HL-60 (cell line): ENCODE measurements around the gene NFASC.
A peak's percentile ranks its signal among the peaks of the same experiment; 100 is the strongest.

Source experiments
- DNase-seq, 2 experiments: peaks; one replicate each; pipeline ENCODE4 v3.0.0-alpha.2; 2010 to 2020; ENCODE audit warnings: low read depth in 1 of 2, low spot score in 1 of 2
- H3K27ac ChIP-seq: fragments of 250-450 bp; sonication (Bioruptor Pico); replicated peaks from 2 replicates; pipeline ENCODE4 v1.5.1; 2020; ENCODE audit warnings: mild to moderate bottlenecking, moderate library complexity
- H3K27me3 ChIP-seq: fragments of 250-450 bp; sonication (Bioruptor Pico); 2 replicates; pipeline ENCODE4 v1.5.1; 2021; ENCODE audit warnings: mild to moderate bottlenecking, moderate library complexity; ENCODE audit not compliant: insufficient read depth, poor library complexity, severe bottlenecking
- H3K4me3 ChIP-seq: replicated peaks from 2 replicates; pipeline ENCODE4 v1.5.1; 2011; ENCODE audit warnings: mild to moderate bottlenecking, control low read depth, low read length; ENCODE audit not compliant: insufficient read depth
- GABPA ChIP-seq: IDR thresholded peaks from 2 replicates; pipeline ENCODE4 v1.6.1; 2012; ENCODE audit warnings: low read depth
- POLR2AphosphoS5 ChIP-seq: IDR thresholded peaks from 2 replicates; pipeline ENCODE4 v1.6.1; 2012; ENCODE audit warnings: low read depth
- SPI1 ChIP-seq: IDR thresholded peaks from 2 replicates; pipeline ENCODE4 v1.6.1; 2012; ENCODE audit warnings: low read depth, mild to moderate bottlenecking, borderline replicate concordance
- TF ChIP-seq, protein P1 (sequence below): IDR thresholded peaks from 2 replicates; pipeline ENCODE4 v1.6.1; 2012; ENCODE audit warnings: low read depth; ENCODE audit not compliant: insufficient replicate concordance
- TF ChIP-seq, protein P2 (sequence below): IDR thresholded peaks from one replicate; pipeline ENCODE4 v1.5.1; 2011; ENCODE audit warnings: low read length, control low read depth, inconsistent platforms; ENCODE audit not compliant: insufficient read depth

The NFASC gene

DNA sequence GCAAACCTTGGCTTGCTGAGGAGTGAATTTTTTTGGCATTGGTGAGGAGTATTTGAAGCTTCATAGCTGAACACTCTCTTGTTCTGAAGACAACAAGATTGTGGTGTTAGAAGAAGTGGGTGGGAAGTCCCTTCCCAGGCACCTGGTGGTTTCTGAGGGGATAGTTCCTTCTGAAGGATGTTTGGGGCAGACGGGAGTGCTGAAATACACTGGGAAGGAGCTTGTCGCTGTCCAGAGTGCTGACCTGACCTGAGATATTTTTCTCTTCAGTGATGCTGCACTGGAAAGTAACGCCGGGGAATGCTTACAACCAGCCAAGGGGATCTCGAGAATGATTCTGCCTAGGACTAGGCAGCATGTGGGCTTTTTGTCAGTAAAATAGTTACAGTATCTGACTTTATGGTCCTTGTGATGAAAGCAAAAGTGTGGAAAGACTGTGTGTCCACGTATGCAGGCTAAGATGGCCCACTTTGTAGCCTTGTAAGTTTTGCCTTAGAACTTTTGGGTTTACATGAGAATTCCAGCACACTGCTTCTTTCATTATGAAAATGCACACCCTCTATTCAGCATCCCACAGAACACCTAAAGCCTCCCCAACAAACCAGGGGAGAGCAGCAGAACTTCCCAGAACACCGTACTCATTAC, 33.1 kb upstream of the NFASC start:
- Histone ChIP-seq H3K27ac (no peak overlapping the region), H3K27me3 (no peaks in the 10 kb centered on the region), H3K4me3 (no peak overlapping the region)
- TF ChIP-seq, protein P1, sequence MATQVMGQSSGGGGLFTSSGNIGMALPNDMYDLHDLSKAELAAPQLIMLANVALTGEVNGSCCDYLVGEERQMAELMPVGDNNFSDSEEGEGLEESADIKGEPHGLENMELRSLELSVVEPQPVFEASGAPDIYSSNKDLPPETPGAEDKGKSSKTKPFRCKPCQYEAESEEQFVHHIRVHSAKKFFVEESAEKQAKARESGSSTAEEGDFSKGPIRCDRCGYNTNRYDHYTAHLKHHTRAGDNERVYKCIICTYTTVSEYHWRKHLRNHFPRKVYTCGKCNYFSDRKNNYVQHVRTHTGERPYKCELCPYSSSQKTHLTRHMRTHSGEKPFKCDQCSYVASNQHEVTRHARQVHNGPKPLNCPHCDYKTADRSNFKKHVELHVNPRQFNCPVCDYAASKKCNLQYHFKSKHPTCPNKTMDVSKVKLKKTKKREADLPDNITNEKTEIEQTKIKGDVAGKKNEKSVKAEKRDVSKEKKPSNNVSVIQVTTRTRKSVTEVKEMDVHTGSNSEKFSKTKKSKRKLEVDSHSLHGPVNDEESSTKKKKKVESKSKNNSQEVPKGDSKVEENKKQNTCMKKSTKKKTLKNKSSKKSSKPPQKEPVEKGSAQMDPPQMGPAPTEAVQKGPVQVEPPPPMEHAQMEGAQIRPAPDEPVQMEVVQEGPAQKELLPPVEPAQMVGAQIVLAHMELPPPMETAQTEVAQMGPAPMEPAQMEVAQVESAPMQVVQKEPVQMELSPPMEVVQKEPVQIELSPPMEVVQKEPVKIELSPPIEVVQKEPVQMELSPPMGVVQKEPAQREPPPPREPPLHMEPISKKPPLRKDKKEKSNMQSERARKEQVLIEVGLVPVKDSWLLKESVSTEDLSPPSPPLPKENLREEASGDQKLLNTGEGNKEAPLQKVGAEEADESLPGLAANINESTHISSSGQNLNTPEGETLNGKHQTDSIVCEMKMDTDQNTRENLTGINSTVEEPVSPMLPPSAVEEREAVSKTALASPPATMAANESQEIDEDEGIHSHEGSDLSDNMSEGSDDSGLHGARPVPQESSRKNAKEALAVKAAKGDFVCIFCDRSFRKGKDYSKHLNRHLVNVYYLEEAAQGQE: peak; percentile 99
- TF ChIP-seq, protein P2, sequence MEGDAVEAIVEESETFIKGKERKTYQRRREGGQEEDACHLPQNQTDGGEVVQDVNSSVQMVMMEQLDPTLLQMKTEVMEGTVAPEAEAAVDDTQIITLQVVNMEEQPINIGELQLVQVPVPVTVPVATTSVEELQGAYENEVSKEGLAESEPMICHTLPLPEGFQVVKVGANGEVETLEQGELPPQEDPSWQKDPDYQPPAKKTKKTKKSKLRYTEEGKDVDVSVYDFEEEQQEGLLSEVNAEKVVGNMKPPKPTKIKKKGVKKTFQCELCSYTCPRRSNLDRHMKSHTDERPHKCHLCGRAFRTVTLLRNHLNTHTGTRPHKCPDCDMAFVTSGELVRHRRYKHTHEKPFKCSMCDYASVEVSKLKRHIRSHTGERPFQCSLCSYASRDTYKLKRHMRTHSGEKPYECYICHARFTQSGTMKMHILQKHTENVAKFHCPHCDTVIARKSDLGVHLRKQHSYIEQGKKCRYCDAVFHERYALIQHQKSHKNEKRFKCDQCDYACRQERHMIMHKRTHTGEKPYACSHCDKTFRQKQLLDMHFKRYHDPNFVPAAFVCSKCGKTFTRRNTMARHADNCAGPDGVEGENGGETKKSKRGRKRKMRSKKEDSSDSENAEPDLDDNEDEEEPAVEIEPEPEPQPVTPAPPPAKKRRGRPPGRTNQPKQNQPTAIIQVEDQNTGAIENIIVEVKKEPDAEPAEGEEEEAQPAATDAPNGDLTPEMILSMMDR: no peak
- DNase-seq: peak; percentile 1 to 6

DNA sequence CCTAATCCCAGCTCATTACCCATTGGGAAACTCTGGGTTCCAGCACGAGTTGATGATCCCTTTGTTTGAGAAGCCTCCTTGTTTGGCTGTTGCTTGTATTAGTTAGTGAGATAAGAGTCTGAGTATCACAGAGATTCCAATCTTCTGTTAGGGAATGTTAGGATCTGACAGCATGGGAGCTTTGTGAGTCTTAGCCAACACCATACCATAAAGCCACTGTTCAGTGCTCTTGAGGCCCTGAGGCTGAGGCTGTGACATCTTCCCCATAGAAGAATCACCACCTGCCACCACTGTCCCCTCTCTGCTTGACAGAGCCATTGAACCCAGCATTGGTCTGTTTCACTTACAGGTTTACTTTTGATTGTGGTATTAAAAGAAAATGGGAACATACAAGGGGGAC, 29.3 kb upstream of the NFASC start:
- H3K27me3 ChIP-seq: no peaks in the 10 kb centered on the region
- TF ChIP-seq POLR2AphosphoS5: no peak
- TF ChIP-seq GABPA: no peak
- TF ChIP-seq, protein P2: no peak
- no peak for TF ChIP-seq SPI1
- TF ChIP-seq, protein P1: no peak
- H3K4me3 ChIP-seq: no peak overlapping the region
- no peak for DNase-seq
- H3K27ac ChIP-seq: no peak overlapping the region

DNA sequence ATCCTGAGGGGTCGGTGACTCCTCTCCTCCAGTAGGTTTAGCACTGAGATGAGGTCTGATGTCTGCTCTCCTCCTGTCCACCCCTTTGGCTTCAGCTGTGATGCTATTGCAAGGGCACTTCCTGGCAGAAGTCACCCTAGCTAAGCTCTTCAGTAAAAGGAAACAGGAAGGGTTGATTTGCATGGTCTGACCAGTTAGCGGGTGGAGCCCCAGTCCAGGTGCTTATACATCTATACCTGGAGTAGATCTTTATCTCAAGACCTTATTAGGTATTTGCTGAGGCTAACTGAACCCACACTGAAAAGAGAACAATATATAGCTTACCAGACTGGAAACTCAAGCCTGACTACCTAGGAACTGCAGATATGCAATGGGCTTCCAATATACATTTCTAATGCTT, 28.9 kb upstream of the NFASC start:
- TF ChIP-seq SPI1 (no peak), POLR2AphosphoS5 (no peak), GABPA (no peak)
- TF ChIP-seq, protein P2: no peak
- TF ChIP-seq, protein P1: no peak
- no peak overlapping the region for H3K27ac ChIP-seq
- no peak for DNase-seq
- H3K4me3 ChIP-seq: no peak overlapping the region
- H3K27me3 ChIP-seq: no peaks in the 10 kb centered on the region
